ENCODE measurements around the gene SLC6A12. TPM values are rescaled to one million over a fixed set of nuclear protein-coding genes. Genes with fewer than 3 reads are reported as not detected.
"Not testable (repeated sequence)": the region's sequence is repeated elsewhere in the genome, so short reads cannot be mapped to it uniquely, and the experiment has no call there.

Gene SLC6A12
- polyA plus RNA-seq, 3 donors, result 11.7 to 19.5 (median 15.0) TPM

GRCh38 chr12:237026-237815 is 23.3 kb upstream of the SLC6A12 start:
- no peak for DNase-seq (ENCODE audit: extremely low read depth in 1 of 11, low read depth in 9 of 11, low spot score in 4 of 11)

GRCh38 chr12:236445-236844 is 22.5 kb upstream of the SLC6A12 start:
- no peak for DNase-seq (ENCODE audit: extremely low read depth in 1 of 11, low read depth in 9 of 11, low spot score in 4 of 11)

GRCh38 chr12:235967-236366 is 22.0 kb upstream of the SLC6A12 start:
- DNase-seq (ENCODE audit: extremely low read depth in 1 of 11, low read depth in 9 of 11, low spot score in 4 of 11), result not testable (repeated sequence)

- no peak for DNase-seq (ENCODE audit: extremely low read depth in 1 of 11, low read depth in 9 of 11, low spot score in 4 of 11)
These were observed 21.0 kb upstream of the SLC6A12 start for GRCh38 chr12:234891-235415.

- no peak for DNase-seq (ENCODE audit: extremely low read depth in 1 of 11, low read depth in 9 of 11, low spot score in 4 of 11)
These were observed 20.1 kb upstream of the SLC6A12 start for GRCh38 chr12:234019-234418.

GRCh38 chr12:233615-233968 is 19.6 kb upstream of the SLC6A12 start:
- DNase-seq (ENCODE audit: extremely low read depth in 1 of 11, low read depth in 9 of 11, low spot score in 4 of 11), result no peak

GRCh38 chr12:232731-233614 is 19.0 kb upstream of the SLC6A12 start:
- DNase-seq (ENCODE audit: extremely low read depth in 1 of 11, low read depth in 9 of 11, low spot score in 4 of 11), result peak in 1 of 11 donors; percentile 44

GRCh38 chr12:230925-231671 is 17.1 kb upstream of the SLC6A12 start:
- no peak for DNase-seq (ENCODE audit: extremely low read depth in 1 of 11, low read depth in 9 of 11, low spot score in 4 of 11)

GRCh38 chr12:229441-230191 is 15.7 kb upstream of the SLC6A12 start:
- no peak for DNase-seq (ENCODE audit: extremely low read depth in 1 of 11, low read depth in 9 of 11, low spot score in 4 of 11)

- DNase-seq (ENCODE audit: extremely low read depth in 1 of 11, low read depth in 9 of 11, low spot score in 4 of 11), result no peak
These were observed 14.9 kb upstream of the SLC6A12 start for GRCh38 chr12:228846-229200.

- no peak for DNase-seq (ENCODE audit: extremely low read depth in 1 of 11, low read depth in 9 of 11, low spot score in 4 of 11)
These were observed 14.2 kb upstream of the SLC6A12 start for GRCh38 chr12:227923-228845.

- no peak for DNase-seq (ENCODE audit: extremely low read depth in 1 of 11, low read depth in 9 of 11, low spot score in 4 of 11)
These were observed 13.4 kb upstream of the SLC6A12 start for GRCh38 chr12:227286-227915.

GRCh38 chr12:226401-226800 is 12.4 kb upstream of the SLC6A12 start:
- no peak for DNase-seq (ENCODE audit: extremely low read depth in 1 of 11, low read depth in 9 of 11, low spot score in 4 of 11)

GRCh38 chr12:225012-225411 is 11.1 kb upstream of the SLC6A12 start:
- DNase-seq (ENCODE audit: extremely low read depth in 1 of 11, low read depth in 9 of 11, low spot score in 4 of 11), result no peak

- no peak for DNase-seq (ENCODE audit: extremely low read depth in 1 of 11, low read depth in 9 of 11, low spot score in 4 of 11)
These were observed 10.4 kb upstream of the SLC6A12 start for GRCh38 chr12:224330-224729.

- DNase-seq (ENCODE audit: extremely low read depth in 1 of 11, low read depth in 9 of 11, low spot score in 4 of 11), result no peak
These were observed 9.9 kb upstream of the SLC6A12 start for GRCh38 chr12:223841-224240.

- no peak for DNase-seq (ENCODE audit: extremely low read depth in 1 of 11, low read depth in 9 of 11, low spot score in 4 of 11)
These were observed 7.8 kb upstream of the SLC6A12 start for GRCh38 chr12:221736-222135.
